HG02938 (cell line): ENCODE results near the gene CLSTN1.

Experiments used
- ATAC-seq: cut with Tn5 transposase; IDR thresholded peaks from one replicate; pipeline ENCODE4 v1.9.1; 2021; ENCODE audit warnings: mild to moderate bottlenecking, moderate library complexity; ENCODE audit not compliant: unreplicated experiment

The CLSTN1 gene

GRCh38 chr1:9852004-9852403 lies 28.2 kb upstream of the CLSTN1 start:
- no peak for ATAC-seq

- no peak for ATAC-seq
These were observed 26.8 kb upstream of the CLSTN1 start for GRCh38 chr1:9850442-9851162.

GRCh38 chr1:9849691-9850441 lies 26.1 kb upstream of the CLSTN1 start:
- no peak for ATAC-seq

GRCh38 chr1:9848022-9848421 lies 24.3 kb upstream of the CLSTN1 start:
- ATAC-seq, result no peak

- no peak for ATAC-seq
These were observed 23.5 kb upstream of the CLSTN1 start for GRCh38 chr1:9847269-9847668.

GRCh38 chr1:9846611-9847171 lies 22.9 kb upstream of the CLSTN1 start:
- no peak for ATAC-seq

- no peak for ATAC-seq
These were observed 22.1 kb upstream of the CLSTN1 start for GRCh38 chr1:9845914-9846313.

GRCh38 chr1:9844756-9845155 lies 21.0 kb upstream of the CLSTN1 start:
- no peak for ATAC-seq

- no peak for ATAC-seq
These were observed 20.3 kb upstream of the CLSTN1 start for GRCh38 chr1:9844106-9844505.

GRCh38 chr1:9843576-9843945 lies 19.8 kb upstream of the CLSTN1 start:
- ATAC-seq, result no peak

GRCh38 chr1:9842781-9843575 lies 19.2 kb upstream of the CLSTN1 start:
- ATAC-seq, result no peak

GRCh38 chr1:9842073-9842711 lies 18.4 kb upstream of the CLSTN1 start:
- no peak for ATAC-seq

GRCh38 chr1:9841460-9841859 lies 17.7 kb upstream of the CLSTN1 start:
- ATAC-seq, result no peak

GRCh38 chr1:9840176-9840575 lies 16.4 kb upstream of the CLSTN1 start:
- ATAC-seq, result no peak

- no peak for ATAC-seq
These were observed 15.2 kb upstream of the CLSTN1 start for GRCh38 chr1:9838946-9839345.

GRCh38 chr1:9836632-9836960 lies 12.8 kb upstream of the CLSTN1 start:
- no peak for ATAC-seq

GRCh38 chr1:9835758-9836631 lies 12.2 kb upstream of the CLSTN1 start:
- no peak for ATAC-seq

GRCh38 chr1:9835404-9835757 lies 11.6 kb upstream of the CLSTN1 start:
- ATAC-seq, result no peak

GRCh38 chr1:9833632-9834031 lies 9.9 kb upstream of the CLSTN1 start:
- ATAC-seq, result no peak

- no peak for ATAC-seq
These were observed 3.9 kb upstream of the CLSTN1 start for GRCh38 chr1:9827558-9828185.
